ENCODE results near the gene TP63. TPM values are rescaled to one million over a fixed set of nuclear protein-coding genes. Genes with fewer than 3 reads are reported as not detected.

Gene TP63
- total RNA-seq, 1 donor from 2014 or later, result 1.1 TPM

- no peak overlapping the region for H3K9ac ChIP-seq (ENCODE audit: low read length)
- H3K4me2 ChIP-seq (ENCODE audit: low read length), result no peak overlapping the region
- no peak for FAIRE-seq
Observed at GRCh38 chr3:189806171-189806951, 175.2 kb downstream of the TP63 start.

GRCh38 chr3:189808246-189809007, 177.2 kb downstream of the TP63 start:
- no peak for FAIRE-seq
- TF ChIP-seq CTCF (IDR thresholded peaks at IDR 0.05; ENCODE audit: insufficient read depth, low read depth, low read length) (no peak), EZH2 (IDR thresholded peaks at IDR 0.05; ENCODE audit: insufficient read depth, low read length) (no peak)
- no peak overlapping the region for H3K27ac Mint-ChIP-seq (ENCODE audit: unreplicated experiment)

More at GRCh38 chr3:189806171-189806951, 175.2 kb downstream of the TP63 start:
- Histone ChIP-seq H3K27ac (ENCODE audit: low read depth, low read length) (no peak overlapping the region), H3K36me3 (ENCODE audit: insufficient read depth, low read length) (no peaks in the 10 kb centered on the region), H3K9me3 (ENCODE audit: insufficient read depth, low read depth, low read length) (no peaks in the 10 kb centered on the region), H2AFZ (ENCODE audit: low read depth, low read length) (peak overlapping the region; percentile 3), H4K20me1 (ENCODE audit: insufficient read depth, low read length) (no peaks in the 10 kb centered on the region), H3K4me3 (ENCODE audit: insufficient read depth, low read depth, low read length) (no peak overlapping the region), H3K4me1 (ENCODE audit: insufficient read depth, low read length) (no peaks in the 10 kb centered on the region), H3K79me2 (ENCODE audit: insufficient read depth, low read length) (no peaks in the 10 kb centered on the region), H3K27me3 (ENCODE audit: insufficient read depth, low read length) (no peaks in the 10 kb centered on the region)
- H3K4me3 Mint-ChIP-seq (ENCODE audit: unreplicated experiment), result no peak overlapping the region
- H3K36me3 Mint-ChIP-seq (ENCODE audit: low read depth, unreplicated experiment), result no peaks in the 10 kb centered on the region
- H3K27ac Mint-ChIP-seq (ENCODE audit: unreplicated experiment), result no peak overlapping the region
- no peaks in the 10 kb centered on the region for H3K9me3 Mint-ChIP-seq (ENCODE audit: unreplicated experiment)
- DNase-seq (ENCODE audit: low read depth), result peak; percentile 62
- peaks cover 4% of the 10 kb centered on the region for H3K4me1 Mint-ChIP-seq (ENCODE audit: low read depth, unreplicated experiment)
- no peaks in the 10 kb centered on the region for H3K27me3 Mint-ChIP-seq (ENCODE audit: low read depth, unreplicated experiment)
- no peak for TF ChIP-seq EZH2 (IDR thresholded peaks at IDR 0.05; ENCODE audit: insufficient read depth, low read length)
- no peak for TF ChIP-seq CTCF (IDR thresholded peaks at IDR 0.05; ENCODE audit: insufficient read depth, low read depth, low read length)

More at GRCh38 chr3:189808246-189809007, 177.2 kb downstream of the TP63 start:
- Histone ChIP-seq H3K36me3 (ENCODE audit: insufficient read depth, low read length) (no peaks in the 10 kb centered on the region), H3K4me1 (ENCODE audit: insufficient read depth, low read length) (no peaks in the 10 kb centered on the region), H2AFZ (ENCODE audit: low read depth, low read length) (no peak overlapping the region), H3K4me2 (ENCODE audit: low read length) (no peak overlapping the region), H3K79me2 (ENCODE audit: insufficient read depth, low read length) (no peaks in the 10 kb centered on the region), H4K20me1 (ENCODE audit: insufficient read depth, low read length) (no peaks in the 10 kb centered on the region), H3K27ac (ENCODE audit: low read depth, low read length) (no peak overlapping the region), H3K4me3 (ENCODE audit: insufficient read depth, low read depth, low read length) (no peak overlapping the region), H3K9ac (ENCODE audit: low read length) (no peak overlapping the region), H3K27me3 (ENCODE audit: insufficient read depth, low read length) (no peaks in the 10 kb centered on the region), H3K9me3 (ENCODE audit: insufficient read depth, low read depth, low read length) (no peaks in the 10 kb centered on the region)
- Mint-ChIP-seq H3K36me3 (ENCODE audit: low read depth, unreplicated experiment) (no peaks in the 10 kb centered on the region), H3K4me3 (ENCODE audit: unreplicated experiment) (no peak overlapping the region), H3K9me3 (ENCODE audit: unreplicated experiment) (no peaks in the 10 kb centered on the region), H3K4me1 (ENCODE audit: low read depth, unreplicated experiment) (peaks cover 4% of the 10 kb centered on the region), H3K27me3 (ENCODE audit: low read depth, unreplicated experiment) (no peaks in the 10 kb centered on the region)
- no peak for DNase-seq (ENCODE audit: low read depth)

All from astrocyte (in vitro differentiated cells and primary cell).